SU-DHL-6 (cell line): ENCODE data around the gene EGLN2.

Source experiments
- EZH2phosphoT487 ChIP-seq: fragments of 200-600 bp; sonication (generic), shearing (Covaris generic); conservative IDR thresholded peaks from 2 replicates; pipeline ENCODE4 v1.6.1; 2018; ENCODE audit warnings: mild to moderate bottlenecking, antibody characterized with exemption, low read length, moderate library complexity, mixed read lengths
- TF ChIP-seq, protein P1 (sequence below): fragments of 200-600 bp; sonication (generic); IDR thresholded peaks from one replicate; pipeline ENCODE4 v1.5.1; 2017; ENCODE audit warnings: antibody characterized with exemption, mild to moderate bottlenecking, low read length, moderate library complexity; ENCODE audit not compliant: insufficient read depth, poor library complexity, severe bottlenecking

DNA sequence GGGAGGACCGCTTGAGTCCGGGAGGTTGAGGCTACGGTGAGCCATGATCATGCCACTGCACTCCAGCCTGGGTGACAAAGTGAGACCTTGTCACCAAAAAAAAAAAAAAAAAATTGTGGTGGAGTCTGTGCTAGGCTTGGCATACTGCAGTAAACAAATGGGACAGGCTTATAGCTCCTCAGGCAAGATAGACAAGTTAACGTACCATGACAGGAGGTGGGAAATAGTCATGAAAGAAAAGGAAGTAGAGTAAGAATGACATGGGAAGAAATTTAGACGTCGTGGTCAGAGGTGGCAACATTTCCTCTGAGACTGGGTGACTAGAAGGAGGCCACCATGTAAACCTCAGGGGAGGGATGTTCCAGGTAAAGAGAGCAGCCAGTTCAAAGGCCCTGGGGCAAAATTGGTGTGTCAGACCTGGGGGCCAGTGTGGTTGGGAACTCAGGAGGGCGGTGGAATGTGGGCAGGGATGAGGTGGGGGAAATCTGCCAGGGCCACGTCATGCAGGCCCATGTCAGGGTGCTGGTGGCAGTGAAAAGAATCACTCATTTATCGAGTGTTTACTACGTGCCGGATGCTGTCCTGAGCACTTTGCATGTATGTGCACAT is 42.4 kb upstream of the EGLN2 start:
- TF ChIP-seq, protein P1, sequence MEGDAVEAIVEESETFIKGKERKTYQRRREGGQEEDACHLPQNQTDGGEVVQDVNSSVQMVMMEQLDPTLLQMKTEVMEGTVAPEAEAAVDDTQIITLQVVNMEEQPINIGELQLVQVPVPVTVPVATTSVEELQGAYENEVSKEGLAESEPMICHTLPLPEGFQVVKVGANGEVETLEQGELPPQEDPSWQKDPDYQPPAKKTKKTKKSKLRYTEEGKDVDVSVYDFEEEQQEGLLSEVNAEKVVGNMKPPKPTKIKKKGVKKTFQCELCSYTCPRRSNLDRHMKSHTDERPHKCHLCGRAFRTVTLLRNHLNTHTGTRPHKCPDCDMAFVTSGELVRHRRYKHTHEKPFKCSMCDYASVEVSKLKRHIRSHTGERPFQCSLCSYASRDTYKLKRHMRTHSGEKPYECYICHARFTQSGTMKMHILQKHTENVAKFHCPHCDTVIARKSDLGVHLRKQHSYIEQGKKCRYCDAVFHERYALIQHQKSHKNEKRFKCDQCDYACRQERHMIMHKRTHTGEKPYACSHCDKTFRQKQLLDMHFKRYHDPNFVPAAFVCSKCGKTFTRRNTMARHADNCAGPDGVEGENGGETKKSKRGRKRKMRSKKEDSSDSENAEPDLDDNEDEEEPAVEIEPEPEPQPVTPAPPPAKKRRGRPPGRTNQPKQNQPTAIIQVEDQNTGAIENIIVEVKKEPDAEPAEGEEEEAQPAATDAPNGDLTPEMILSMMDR = no peak
- no peak for TF ChIP-seq EZH2phosphoT487
